ENCODE results near the gene MAP2. TPM values are rescaled to one million over a fixed set of nuclear protein-coding genes. Genes with fewer than 3 reads are reported as not detected.

MAP2 gene
- total RNA-seq, 1 donor from 2014 or later = 8.2 TPM

GRCh38 chr2:209451209-209451834 is 27.5 kb downstream of the MAP2 start:
- DNase-seq (ENCODE audit: low read depth) = no peak
- H3K27me3 ChIP-seq (ENCODE audit: control insufficient read depth, insufficient read depth, low read length) = no peaks in the 10 kb centered on the region
- peak; percentile 28 for FAIRE-seq
- no peak for TF ChIP-seq CTCF (IDR thresholded peaks at IDR 0.05; ENCODE audit: insufficient read depth, low read length, severe bottlenecking)
- H3K36me3 ChIP-seq (ENCODE audit: control insufficient read depth, insufficient read depth, low read length) = no peaks in the 10 kb centered on the region
- H3K4me3 ChIP-seq (ENCODE audit: low read depth, low read length) = no peak overlapping the region

- Histone ChIP-seq H3K36me3 (ENCODE audit: control insufficient read depth, insufficient read depth, low read length) (no peaks in the 10 kb centered on the region), H3K4me3 (ENCODE audit: low read depth, low read length) (no peak overlapping the region), H3K27me3 (ENCODE audit: control insufficient read depth, insufficient read depth, low read length) (no peaks in the 10 kb centered on the region)
- no peak for FAIRE-seq
- DNase-seq (ENCODE audit: low read depth) = no peak
- no peak for TF ChIP-seq CTCF (IDR thresholded peaks at IDR 0.05; ENCODE audit: insufficient read depth, low read length, severe bottlenecking)
Observed at GRCh38 chr2:209456489-209456888, 32.6 kb downstream of the MAP2 start.

GRCh38 chr2:209458008-209458979 is 34.4 kb downstream of the MAP2 start:
- DNase-seq (ENCODE audit: low read depth) (no peak), FAIRE-seq (no peak)
- Histone ChIP-seq H3K27me3 (ENCODE audit: control insufficient read depth, insufficient read depth, low read length) (no peaks in the 10 kb centered on the region), H3K36me3 (ENCODE audit: control insufficient read depth, insufficient read depth, low read length) (no peaks in the 10 kb centered on the region), H3K4me3 (ENCODE audit: low read depth, low read length) (no peak overlapping the region)
- TF ChIP-seq CTCF (IDR thresholded peaks at IDR 0.05; ENCODE audit: insufficient read depth, low read length, severe bottlenecking) = no peak

- H3K4me3 ChIP-seq (ENCODE audit: low read depth, low read length) = no peak overlapping the region
- DNase-seq (ENCODE audit: low read depth) (no peak), FAIRE-seq (no peak)
- H3K27me3 ChIP-seq (ENCODE audit: control insufficient read depth, insufficient read depth, low read length) = no peaks in the 10 kb centered on the region
- TF ChIP-seq CTCF (IDR thresholded peaks at IDR 0.05; ENCODE audit: insufficient read depth, low read length, severe bottlenecking) = no peak
- H3K36me3 ChIP-seq (ENCODE audit: control insufficient read depth, insufficient read depth, low read length) = no peaks in the 10 kb centered on the region
Observed at GRCh38 chr2:209459359-209459758, 35.5 kb downstream of the MAP2 start.

GRCh38 chr2:209460151-209460761 is 36.4 kb downstream of the MAP2 start:
- DNase-seq (ENCODE audit: low read depth) (peak; percentile 67), FAIRE-seq (no peak)
- Histone ChIP-seq H3K36me3 (ENCODE audit: control insufficient read depth, insufficient read depth, low read length) (no peaks in the 10 kb centered on the region), H3K27me3 (ENCODE audit: control insufficient read depth, insufficient read depth, low read length) (no peaks in the 10 kb centered on the region), H3K4me3 (ENCODE audit: low read depth, low read length) (no peak overlapping the region)
- TF ChIP-seq CTCF (IDR thresholded peaks at IDR 0.05; ENCODE audit: insufficient read depth, low read length, severe bottlenecking) = no peak

Measured in bronchial epithelial cell (primary cell).